GM11168 (cell line): ENCODE measurements around the gene ACTRT3.
"Not testable (repeated sequence)": the region's sequence is repeated elsewhere in the genome, so short reads cannot be mapped to it uniquely, and the experiment has no call there.

Experiments used
- in situ Hi-C: fragments of 300-500 bp; cut with MboI; formaldehyde crosslinking; loops from one replicate; pipeline ENCODE4 v1.12.0; 2022; ENCODE audit warnings: low sequenced_read_pairs; ENCODE audit not compliant: unreplicated experiment

The ACTRT3 gene

GRCh38 chr3:169772897-169773816 is 3.8 kb upstream of the ACTRT3 start, which contains the start of gene MYNN:
Gene MYNN (plus strand): TSS chr3:169773396. CDS start chr3:169774296, 900 bp downstream.
- in situ Hi-C loops: no loop called here

- in situ Hi-C loops: no loop called here
These were observed 3.0 kb upstream of the ACTRT3 start for GRCh38 chr3:169772305-169772896.

GRCh38 chr3:169771497-169772304 is 2.3 kb upstream of the ACTRT3 start:
- in situ Hi-C loops: no loop called here

- in situ Hi-C loops: no loop called here
These were observed 4.3 kb downstream of the ACTRT3 start, which contains the start of gene TERC for GRCh38 chr3:169764882-169765612. Gene TERC (minus strand): TSS chr3:169765060.

- in situ Hi-C loops: no loop called here
These were observed 5.0 kb downstream of the ACTRT3 start for GRCh38 chr3:169764312-169764881.

- in situ Hi-C loops: no loop called here
These were observed 8.9 kb downstream of the ACTRT3 start for GRCh38 chr3:169760479-169760878.

DNA sequence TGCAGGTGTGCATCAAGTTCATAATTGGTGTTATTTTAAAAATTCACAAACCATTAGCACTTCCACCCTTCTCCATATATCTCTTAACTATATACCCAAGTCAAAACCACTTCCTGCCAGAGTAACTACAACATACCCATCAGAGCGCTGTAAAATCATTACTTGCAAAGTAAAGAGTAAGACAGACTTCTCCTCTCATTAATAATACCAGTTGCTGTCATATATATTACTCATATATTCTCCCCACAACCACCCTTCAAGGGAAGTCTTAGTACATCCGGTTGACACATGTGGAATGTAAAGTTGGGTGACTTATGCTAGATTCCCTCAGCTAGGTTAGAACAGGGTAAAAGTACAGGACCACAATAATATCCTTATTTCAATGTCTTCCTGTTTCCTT is 10.1 kb downstream of the ACTRT3 start:
- in situ Hi-C loops: no loop called here

- in situ Hi-C loops: no loop called here
These were observed 10.9 kb downstream of the ACTRT3 start for GRCh38 chr3:169758359-169758994.

GRCh38 chr3:169755488-169755887 is 13.9 kb downstream of the ACTRT3 start:
- in situ Hi-C loops: no loop called here

- in situ Hi-C loops: no loop called here
These were observed 14.7 kb downstream of the ACTRT3 start for GRCh38 chr3:169754711-169755110.

DNA sequence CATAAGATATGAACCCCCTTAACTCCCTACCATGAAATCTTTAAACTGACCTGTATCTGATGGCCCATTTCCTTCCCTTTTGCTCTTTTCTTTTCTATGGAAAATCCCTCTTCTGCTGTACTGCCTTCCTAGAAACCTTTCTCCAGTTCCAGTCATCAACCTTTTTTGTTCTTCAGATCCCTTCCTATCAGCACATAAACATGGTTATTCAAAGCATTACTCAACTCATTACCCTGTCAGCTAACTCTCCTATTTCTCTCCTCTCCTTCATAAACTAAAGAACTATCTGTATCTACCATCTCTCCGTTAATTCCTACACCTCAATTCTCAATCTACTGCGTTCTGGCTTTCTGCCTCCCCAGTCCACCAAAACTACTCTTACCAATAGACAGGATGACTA is 17.5 kb downstream of the ACTRT3 start:
- in situ Hi-C loops: no loop called here

GRCh38 chr3:169750665-169751064 is 18.7 kb downstream of the ACTRT3 start:
- in situ Hi-C loops: no loop called here

GRCh38 chr3:169748670-169749069 is 20.7 kb downstream of the ACTRT3 start:
- in situ Hi-C loops: no loop called here

DNA sequence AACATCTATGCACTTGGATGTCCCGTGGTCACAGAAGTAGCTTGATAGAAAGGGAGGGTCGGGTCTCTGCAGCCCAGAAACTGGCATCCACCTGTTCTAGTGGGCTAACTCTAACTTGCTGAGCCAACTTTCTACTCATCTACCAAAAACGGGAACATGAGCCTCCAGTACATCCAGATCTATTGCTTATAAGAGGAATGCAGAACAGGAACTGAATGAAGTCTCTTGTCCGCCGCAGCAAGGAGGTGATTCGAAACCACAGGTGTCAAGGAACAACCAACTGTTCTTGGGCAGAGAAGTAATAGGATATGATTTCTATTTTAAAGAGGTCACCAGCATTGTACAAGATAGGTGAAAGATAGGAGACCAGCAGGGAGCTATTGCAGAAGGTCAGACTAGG is 22.4 kb downstream of the ACTRT3 start:
- in situ Hi-C loops: no loop called here

- in situ Hi-C loops: no loop called here
These were observed 24.9 kb downstream of the ACTRT3 start for GRCh38 chr3:169744366-169745054.

- in situ Hi-C loops: no loop called here
These were observed 30.3 kb downstream of the ACTRT3 start for GRCh38 chr3:169739067-169739466.

GRCh38 chr3:169731857-169732256 is 37.5 kb downstream of the ACTRT3 start:
- in situ Hi-C loops: not testable (repeated sequence)

- in situ Hi-C loops: no loop called here
These were observed 46.6 kb downstream of the ACTRT3 start for GRCh38 chr3:169722724-169723123.

DNA sequence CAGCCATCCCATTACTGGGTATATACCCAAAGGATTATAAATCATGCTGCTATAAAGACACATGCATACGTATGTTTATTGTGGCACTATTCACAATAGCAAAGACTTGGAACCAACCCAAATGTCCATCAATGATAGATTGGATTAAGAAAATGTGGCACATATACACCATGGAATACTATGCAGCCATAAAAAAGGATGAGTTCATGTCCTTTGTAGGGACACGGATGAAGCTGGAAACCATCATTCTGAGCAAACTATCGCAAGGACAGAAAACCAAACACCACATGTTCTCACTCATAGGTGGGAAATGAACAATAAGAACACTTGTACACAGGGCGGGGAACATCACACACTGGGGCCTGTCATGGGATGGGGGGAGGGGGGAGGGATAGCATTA is 50.9 kb downstream of the ACTRT3 start:
- in situ Hi-C loops: not testable (repeated sequence)
